DOHH2 (cell line): ENCODE results near the gene USP49.

Experiments
- H3F3A ChIP-seq: fragments of 200-600 bp; sonication (generic), shearing (Covaris generic); 2 replicates; pipeline ENCODE4 v1.6.0; 2016; ENCODE audit warnings: antibody characterized with exemption, mild to moderate bottlenecking; ENCODE audit not compliant: control insufficient read depth, insufficient read depth
- H3K27ac ChIP-seq: fragments of 200-600 bp; sonication (generic); 2 replicates; pipeline ENCODE4 v1.5.1; 2014; ENCODE audit warnings: low read depth, mild to moderate bottlenecking, low read length, moderate library complexity
- H3K27me3 ChIP-seq: fragments of 200-600 bp; sonication (generic); 2 replicates; pipeline ENCODE4 v1.6.1; 2014; ENCODE audit warnings: mild to moderate bottlenecking, low read length, mixed read lengths; ENCODE audit not compliant: control insufficient read depth
- H3K36me3 ChIP-seq: fragments of 200-600 bp; sonication (generic); 2 replicates; pipeline ENCODE4 v1.6.1; 2014; ENCODE audit warnings: mild to moderate bottlenecking, low read length, moderate library complexity, mixed read lengths; ENCODE audit not compliant: control insufficient read depth
- H3K4me1 ChIP-seq: fragments of 200-600 bp; sonication (generic); 2 replicates; pipeline ENCODE4 v1.6.1; 2014; ENCODE audit warnings: mild to moderate bottlenecking, low read length, mixed read lengths; ENCODE audit not compliant: control insufficient read depth
- H3K4me2 ChIP-seq: fragments of 200-600 bp; sonication (generic); 2 replicates; pipeline ENCODE4 v1.6.0; 2014; ENCODE audit warnings: mild to moderate bottlenecking, low read length, moderate library complexity
- H3K4me3 ChIP-seq: fragments of 200-600 bp; sonication (generic); 2 replicates; pipeline ENCODE4 v1.5.1; 2014; ENCODE audit warnings: mild to moderate bottlenecking, low read length, mixed read lengths
- H3K79me2 ChIP-seq: fragments of 200-600 bp; sonication (generic); 2 replicates; pipeline ENCODE4 v1.6.1; 2014; ENCODE audit warnings: mild to moderate bottlenecking, low read length, mixed read lengths; ENCODE audit not compliant: control insufficient read depth
- H3K9me2 ChIP-seq: fragments of 200-600 bp; sonication (generic); replicated peaks from 2 replicates; pipeline ENCODE4 v1.6.1; 2014; ENCODE audit warnings: mild to moderate bottlenecking, low read length, mixed read lengths; ENCODE audit not compliant: control insufficient read depth
- H3K9me3 ChIP-seq: fragments of 200-600 bp; sonication (generic); 2 replicates; pipeline ENCODE4 v1.6.1; 2014; ENCODE audit warnings: antibody characterized with exemption, low read length, mixed read lengths; ENCODE audit not compliant: control insufficient read depth, insufficient read depth
- H4K20me1 ChIP-seq: fragments of 200-600 bp; sonication (generic); 2 replicates; pipeline ENCODE4 v1.6.0; 2014; ENCODE audit warnings: low read depth, mild to moderate bottlenecking, antibody characterized with exemption, low read length, moderate library complexity; ENCODE audit not compliant: control insufficient read depth, insufficient read depth
- EZH2phosphoT487 ChIP-seq: fragments of 200-600 bp; sonication (generic); IDR thresholded peaks from 2 replicates; pipeline ENCODE4 v1.6.1; 2017; ENCODE audit warnings: borderline replicate concordance, mild to moderate bottlenecking, antibody characterized with exemption, low read length, moderate library complexity, mixed read lengths
- TF ChIP-seq, protein P1 (sequence below): fragments of 200-600 bp; sonication (generic); IDR thresholded peaks from one replicate; pipeline ENCODE4 v1.5.1; 2014; ENCODE audit warnings: antibody characterized with exemption, mild to moderate bottlenecking, low read depth, low read length; ENCODE audit not compliant: poor library complexity, severe bottlenecking

Gene USP49

DNA sequence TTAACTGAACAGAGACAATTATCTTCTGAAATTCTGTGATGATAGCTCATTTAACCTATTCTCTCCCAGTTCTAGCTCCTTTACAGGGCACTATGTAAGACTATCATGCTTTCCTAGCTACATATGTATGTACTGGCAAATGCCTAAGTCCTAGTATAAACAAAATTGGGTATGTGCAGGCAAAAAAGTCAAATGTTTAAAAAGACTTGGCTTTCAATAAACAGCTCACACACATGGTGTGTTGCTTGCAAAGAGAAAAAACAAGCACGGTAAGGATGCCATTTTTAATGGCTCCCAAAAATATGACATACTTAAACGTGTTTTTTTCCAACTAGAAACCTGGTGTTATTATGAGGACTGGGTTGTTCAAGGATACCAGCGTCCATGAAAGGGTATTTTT lies 62.9 kb downstream of the USP49 start:
- Histone ChIP-seq H3K36me3 (no peaks in the 10 kb centered on the region; the same call in 1 of the 2 replicates), H3K27ac (no peak overlapping the region), H3K79me2 (peaks cover 10% of the 10 kb centered on the region), H3K9me2 (no peaks in the 10 kb centered on the region), H3K4me1 (peaks cover 4% of the 10 kb centered on the region; the same call in 1 of the 2 replicates), H3K4me2 (no peak overlapping the region), H4K20me1 (no peaks in the 10 kb centered on the region), H3F3A (no peaks in the 10 kb centered on the region), H3K27me3 (no peaks in the 10 kb centered on the region), H3K9me3 (no peaks in the 10 kb centered on the region), H3K4me3 (no peak overlapping the region)
- TF ChIP-seq, protein P1, sequence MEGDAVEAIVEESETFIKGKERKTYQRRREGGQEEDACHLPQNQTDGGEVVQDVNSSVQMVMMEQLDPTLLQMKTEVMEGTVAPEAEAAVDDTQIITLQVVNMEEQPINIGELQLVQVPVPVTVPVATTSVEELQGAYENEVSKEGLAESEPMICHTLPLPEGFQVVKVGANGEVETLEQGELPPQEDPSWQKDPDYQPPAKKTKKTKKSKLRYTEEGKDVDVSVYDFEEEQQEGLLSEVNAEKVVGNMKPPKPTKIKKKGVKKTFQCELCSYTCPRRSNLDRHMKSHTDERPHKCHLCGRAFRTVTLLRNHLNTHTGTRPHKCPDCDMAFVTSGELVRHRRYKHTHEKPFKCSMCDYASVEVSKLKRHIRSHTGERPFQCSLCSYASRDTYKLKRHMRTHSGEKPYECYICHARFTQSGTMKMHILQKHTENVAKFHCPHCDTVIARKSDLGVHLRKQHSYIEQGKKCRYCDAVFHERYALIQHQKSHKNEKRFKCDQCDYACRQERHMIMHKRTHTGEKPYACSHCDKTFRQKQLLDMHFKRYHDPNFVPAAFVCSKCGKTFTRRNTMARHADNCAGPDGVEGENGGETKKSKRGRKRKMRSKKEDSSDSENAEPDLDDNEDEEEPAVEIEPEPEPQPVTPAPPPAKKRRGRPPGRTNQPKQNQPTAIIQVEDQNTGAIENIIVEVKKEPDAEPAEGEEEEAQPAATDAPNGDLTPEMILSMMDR, result no peak
- no peak for TF ChIP-seq EZH2phosphoT487

DNA sequence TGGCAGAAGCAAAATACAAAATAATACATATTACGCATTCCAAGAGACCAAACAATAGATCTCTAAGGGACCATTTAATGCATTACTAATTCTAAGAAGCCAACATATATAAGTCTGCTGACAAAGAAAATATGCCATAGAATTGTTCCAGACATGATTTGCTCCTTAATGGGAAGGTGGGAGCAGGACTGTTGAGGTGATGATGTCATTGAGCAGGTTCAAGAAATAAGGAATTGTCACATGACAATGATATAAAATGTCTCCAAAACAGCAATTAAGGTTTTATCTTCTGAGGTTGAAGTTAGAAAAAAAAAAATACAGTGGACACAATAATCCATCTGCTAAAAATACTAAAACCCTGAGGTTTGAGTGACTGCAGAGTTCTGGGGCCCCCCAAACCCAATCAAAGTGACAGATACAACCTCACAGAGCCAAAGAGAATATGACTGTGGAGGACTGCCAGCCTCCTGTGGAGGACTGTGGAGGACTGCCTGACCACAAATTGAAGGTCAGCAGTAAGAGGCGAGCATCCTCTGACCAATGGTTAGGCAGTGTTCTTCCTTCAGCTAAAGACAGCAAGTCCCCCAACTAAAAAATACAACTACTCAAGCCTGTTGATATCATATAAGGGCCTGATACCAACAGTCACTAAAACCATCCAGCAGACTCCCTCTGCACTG lies 68.7 kb downstream of the USP49 start:
- no peak for TF ChIP-seq EZH2phosphoT487
- TF ChIP-seq, protein P1, result no peak
- H3F3A ChIP-seq, result no peaks in the 10 kb centered on the region
- H3K4me2 ChIP-seq, result no peak overlapping the region
- no peaks in the 10 kb centered on the region for H3K27me3 ChIP-seq
- H3K9me3 ChIP-seq, result no peaks in the 10 kb centered on the region
- H3K27ac ChIP-seq, result no peak overlapping the region
- H3K9me2 ChIP-seq, result no peaks in the 10 kb centered on the region
- H3K36me3 ChIP-seq, result no peaks in the 10 kb centered on the region
- H3K4me1 ChIP-seq, result no peaks in the 10 kb centered on the region
- H3K79me2 ChIP-seq, result no peaks in the 10 kb centered on the region
- H4K20me1 ChIP-seq, result no peaks in the 10 kb centered on the region
- no peak overlapping the region for H3K4me3 ChIP-seq

DNA sequence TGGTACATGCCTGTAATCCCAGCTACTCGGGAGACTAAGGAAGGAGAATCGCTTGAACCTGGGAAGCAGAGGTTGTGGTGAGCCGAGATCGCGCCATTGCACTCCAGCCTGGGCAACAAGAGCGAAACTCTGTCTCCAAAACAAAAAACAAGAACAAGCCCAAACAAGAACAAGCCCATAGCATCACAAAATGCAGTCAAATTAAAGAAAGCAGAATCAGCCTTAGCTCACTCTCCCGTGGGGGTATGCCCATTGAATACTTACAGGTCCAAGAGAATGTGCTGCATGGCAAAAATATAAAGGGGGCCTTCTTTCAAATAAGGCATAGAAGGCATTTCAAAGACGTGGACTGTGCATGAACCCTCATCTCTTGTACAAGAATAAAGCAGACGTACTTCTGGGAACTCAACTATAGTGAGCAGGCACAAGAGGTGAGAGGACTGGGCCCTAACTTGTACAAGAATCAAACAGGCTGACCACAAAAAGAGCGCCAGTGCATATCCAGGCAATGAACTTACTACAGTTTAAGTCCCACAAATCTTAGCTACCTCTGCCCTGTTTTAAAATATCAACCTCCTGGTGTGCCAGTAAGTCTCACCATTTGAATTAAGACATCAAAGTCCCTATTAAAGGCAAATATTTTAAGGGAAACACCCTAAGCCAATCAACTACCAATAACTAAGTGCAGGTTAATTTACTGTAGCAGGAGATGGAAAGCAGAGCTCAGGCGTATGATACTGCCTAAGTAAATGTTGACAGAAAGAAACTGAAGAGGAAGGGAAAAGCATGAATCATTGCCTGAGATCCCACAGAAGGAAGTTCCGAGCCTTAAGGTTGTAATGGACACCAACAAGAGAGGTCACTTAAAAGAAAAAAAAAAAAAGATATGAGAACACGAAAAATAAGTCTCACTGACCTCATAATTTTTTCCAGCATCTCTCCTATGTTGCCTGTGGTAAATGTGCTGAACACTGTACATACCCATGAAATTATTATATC lies 70.3 kb downstream of the USP49 start:
- H3K36me3 ChIP-seq, result no peaks in the 10 kb centered on the region
- no peaks in the 10 kb centered on the region for H4K20me1 ChIP-seq
- H3K9me2 ChIP-seq, result no peaks in the 10 kb centered on the region
- H3K9me3 ChIP-seq, result no peaks in the 10 kb centered on the region
- H3K27ac ChIP-seq, result no peak overlapping the region
- no peaks in the 10 kb centered on the region for H3K79me2 ChIP-seq
- no peaks in the 10 kb centered on the region for H3K4me1 ChIP-seq
- H3K4me3 ChIP-seq, result no peak overlapping the region
- no peaks in the 10 kb centered on the region for H3F3A ChIP-seq
- H3K4me2 ChIP-seq, result no peak overlapping the region
- no peak for TF ChIP-seq EZH2phosphoT487
- TF ChIP-seq, protein P1, result no peak
- no peaks in the 10 kb centered on the region for H3K27me3 ChIP-seq
